Measurements from ENCODE around the gene ALDH1A1. TPM values are rescaled to one million over a fixed set of nuclear protein-coding genes. Genes with fewer than 3 reads are reported as not detected.
"Not testable (repeated sequence)": the region's sequence is repeated elsewhere in the genome, so short reads cannot be mapped to it uniquely, and the experiment has no call there.

Gene ALDH1A1
- total RNA-seq, 1 donor from 2014 or later = 43.9 TPM

DNA sequence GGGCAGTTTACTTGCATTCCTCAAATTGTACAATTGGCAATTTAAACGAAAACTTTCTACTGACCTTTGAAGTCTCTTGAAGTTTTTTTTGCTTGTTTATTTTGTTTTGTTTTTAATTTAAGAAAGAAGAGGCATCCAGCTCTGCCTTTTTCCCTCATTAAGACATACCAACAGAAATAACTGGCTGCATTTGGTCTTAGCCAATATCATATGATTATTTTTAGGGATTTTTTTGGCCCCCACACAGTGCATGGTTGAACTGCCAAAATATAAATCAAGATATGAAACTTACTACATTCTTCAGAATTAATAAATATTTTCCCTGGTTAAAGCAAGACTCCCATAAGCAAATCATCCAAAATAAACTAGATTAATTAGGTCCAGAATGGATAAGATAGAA lies 79.4 kb downstream of the ALDH1A1 start:
- intact Hi-C loops (cut with DNase I) = loop anchor here (5.0 kb wide), 1 partner anchor 209 kb away; no protein-coding TSS in a partner anchor
- TF ChIP-seq CTCF (IDR thresholded peaks at IDR 0.05) = no peak
- H3K36me3 ChIP-seq = no peaks in the 10 kb centered on the region
- H3K4me1 ChIP-seq = peaks cover 3 to 29% of the 10 kb centered on the region in 2 donors
- H3K27ac ChIP-seq = peak overlapping the region; percentile 21 to 26
- DNase-seq (ENCODE audit: low spot score in 2 of 2) = no peak
- no peaks in the 10 kb centered on the region for H3K9me3 ChIP-seq
- H3K27me3 ChIP-seq = no peaks in the 10 kb centered on the region
- H3K4me3 ChIP-seq = no peak overlapping the region

DNA sequence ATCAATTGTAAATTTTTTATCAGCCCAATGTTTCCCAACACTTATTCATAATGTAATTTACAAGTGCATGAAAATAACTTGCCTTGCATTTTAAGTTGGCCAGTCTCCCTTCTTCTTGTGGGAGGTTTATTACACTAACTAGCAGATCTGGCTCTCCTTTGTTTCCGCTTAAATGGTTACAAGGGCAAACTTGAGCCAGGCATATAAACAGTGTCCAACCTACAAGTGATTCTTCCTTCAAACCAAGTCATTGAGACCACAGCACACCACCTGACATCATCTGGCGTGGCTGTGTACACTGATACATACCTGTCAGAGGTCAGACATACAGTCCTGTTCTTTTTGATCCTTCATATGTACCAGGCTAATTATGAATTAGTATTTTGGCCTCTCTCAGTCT lies 80.1 kb downstream of the ALDH1A1 start:
- Histone ChIP-seq H3K4me1 (peaks cover 3 to 29% of the 10 kb centered on the region in 2 donors), H3K9me3 (no peaks in the 10 kb centered on the region), H3K4me3 (no peak overlapping the region), H3K27ac (no peak overlapping the region), H3K36me3 (no peaks in the 10 kb centered on the region), H3K27me3 (no peaks in the 10 kb centered on the region)
- TF ChIP-seq CTCF (IDR thresholded peaks at IDR 0.05) = no peak
- intact Hi-C loops (cut with DNase I) = loop anchor here (5.0 kb wide), 1 partner anchor 210 kb away; no protein-coding TSS in a partner anchor
- no peak for DNase-seq (ENCODE audit: low spot score in 2 of 2)

DNA sequence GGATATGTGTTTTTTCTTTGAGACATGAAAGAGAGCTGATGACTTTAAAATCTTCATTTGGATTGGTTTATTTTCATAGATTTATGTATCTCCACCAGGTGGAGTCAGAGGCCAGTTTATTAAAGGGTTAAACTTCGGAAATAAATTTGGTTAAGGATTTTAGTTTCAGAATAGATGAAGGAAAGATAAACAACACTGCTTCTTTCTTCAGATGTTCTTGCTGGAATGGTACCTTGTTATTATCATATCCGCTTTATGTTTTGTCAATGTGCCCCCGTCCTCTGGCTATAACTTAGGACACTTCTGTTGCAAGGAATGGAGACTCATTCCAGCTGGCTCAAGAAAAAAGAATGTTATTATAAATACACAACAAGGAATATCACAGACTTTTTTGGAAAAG lies 81.2 kb downstream of the ALDH1A1 start:
- no peak for DNase-seq (ENCODE audit: low spot score in 2 of 2)
- H3K4me1 ChIP-seq = peaks cover 3 to 29% of the 10 kb centered on the region in 2 donors
- TF ChIP-seq CTCF (IDR thresholded peaks at IDR 0.05) = peak in 2 of 3 experiments; percentile 6 to 30

DNA sequence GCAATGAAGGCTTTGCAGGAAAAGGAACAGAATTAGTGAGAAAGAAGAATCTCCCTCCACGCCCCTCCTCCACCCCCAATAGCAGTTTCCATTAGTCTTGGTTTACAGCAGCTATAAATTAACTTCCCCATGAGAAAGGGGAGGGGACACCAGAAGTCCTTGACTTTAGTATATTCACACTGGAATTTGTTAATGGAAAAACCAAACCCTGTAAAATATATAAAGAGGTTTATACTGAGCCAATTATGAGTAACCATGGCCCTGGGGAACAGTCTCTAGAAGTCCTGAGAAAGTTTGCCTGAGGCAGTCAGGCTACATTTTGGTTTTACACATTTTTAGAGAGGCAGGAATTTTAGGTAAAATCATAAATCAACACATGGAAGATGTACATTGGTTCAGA lies 88.5 kb downstream of the ALDH1A1 start:
- no peak overlapping the region for H3K4me3 ChIP-seq
- H3K36me3 ChIP-seq = no peaks in the 10 kb centered on the region
- no peak for DNase-seq (ENCODE audit: low spot score in 2 of 2)
- no peaks in the 10 kb centered on the region for H3K4me1 ChIP-seq
- intact Hi-C loops (cut with DNase I) = no loop called here
- no peaks in the 10 kb centered on the region for H3K27me3 ChIP-seq
- TF ChIP-seq CTCF (IDR thresholded peaks at IDR 0.05) = no peak
- no peak overlapping the region for H3K27ac ChIP-seq
- H3K9me3 ChIP-seq = no peaks in the 10 kb centered on the region

More for the DNA sequence above, 81.2 kb downstream of the ALDH1A1 start:
- Histone ChIP-seq H3K27ac (no peak overlapping the region), H3K4me3 (no peak overlapping the region), H3K9me3 (no peaks in the 10 kb centered on the region), H3K36me3 (no peaks in the 10 kb centered on the region), H3K27me3 (no peaks in the 10 kb centered on the region)
- intact Hi-C loops (cut with DNase I) = loop anchor here (5.0 kb wide), 1 partner anchor 211 kb away; no protein-coding TSS in a partner anchor

DNA sequence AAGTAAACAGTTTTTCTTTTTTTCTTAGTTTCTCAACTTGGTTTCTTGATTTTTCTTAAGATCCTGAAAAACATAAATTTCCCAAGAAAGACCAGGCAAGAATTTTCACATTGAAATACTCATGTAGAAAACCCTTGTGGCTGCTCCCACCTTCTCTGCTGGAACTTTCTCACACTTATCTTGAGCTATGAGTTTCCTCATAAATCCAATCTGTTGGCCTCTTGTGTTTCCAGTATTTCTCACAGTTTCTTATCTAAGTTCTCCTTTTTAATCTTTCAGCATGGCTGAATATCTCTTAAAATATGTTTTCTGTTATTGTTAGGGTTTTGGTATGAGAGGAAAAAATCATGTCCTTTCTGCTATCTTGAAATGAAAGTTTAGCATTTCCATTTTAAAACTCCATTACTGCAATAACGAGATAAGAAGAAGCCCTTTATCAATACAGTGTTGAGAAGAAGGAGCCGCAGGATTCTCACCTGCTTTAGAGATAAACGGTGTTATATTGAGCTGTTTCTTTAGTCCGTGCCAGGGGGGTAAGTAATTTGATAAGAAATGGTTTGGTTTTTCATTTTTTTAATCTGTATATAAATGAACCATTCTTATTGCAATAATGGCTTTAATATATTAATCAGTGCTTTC lies 89.3 kb downstream of the ALDH1A1 start:
- Histone ChIP-seq H3K27ac (no peak overlapping the region), H3K9me3 (no peaks in the 10 kb centered on the region), H3K27me3 (no peaks in the 10 kb centered on the region), H3K4me1 (no peaks in the 10 kb centered on the region), H3K36me3 (no peaks in the 10 kb centered on the region), H3K4me3 (no peak overlapping the region)
- TF ChIP-seq CTCF (IDR thresholded peaks at IDR 0.05) = no peak
- no peak for DNase-seq (ENCODE audit: low spot score in 2 of 2)
- intact Hi-C loops (cut with DNase I) = loop anchor here (2.0 kb wide), 1 partner anchor 319 kb away; no protein-coding TSS in a partner anchor

DNA sequence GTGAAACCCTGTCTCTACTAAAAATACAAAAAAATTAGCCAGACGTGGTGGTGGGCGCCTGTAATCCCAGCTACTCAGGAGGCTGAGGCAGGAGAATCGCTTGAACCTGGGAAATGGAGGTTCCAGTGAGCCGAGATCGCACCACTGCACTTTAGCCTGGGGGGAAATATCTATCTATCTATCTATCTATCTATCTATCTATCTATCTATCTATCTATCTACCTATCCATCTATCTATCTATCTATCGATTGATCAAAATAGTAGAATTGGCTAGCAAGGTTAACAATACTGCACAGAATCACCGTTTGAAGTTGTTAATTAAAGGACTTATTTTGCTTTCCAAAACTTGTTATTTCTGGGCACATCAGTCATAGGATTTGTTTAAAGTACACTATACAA lies 90.1 kb downstream of the ALDH1A1 start:
- intact Hi-C loops (cut with DNase I) = loop anchor here (2.0 kb wide), 1 partner anchor 320 kb away; no protein-coding TSS in a partner anchor
- H3K27ac ChIP-seq; H3K36me3 ChIP-seq; H3K4me3 ChIP-seq; H3K9me3 ChIP-seq; DNase-seq (ENCODE audit: low spot score in 2 of 2); H3K4me1 ChIP-seq; H3K27me3 ChIP-seq: not testable (repeated sequence)
